Caki2 (cell line): ENCODE measurements around the gene TNRC18. TPM values are rescaled to one million over a fixed set of nuclear protein-coding genes. Genes with fewer than 3 reads are reported as not detected.
"Not testable (repeated sequence)": the region's sequence is repeated elsewhere in the genome, so short reads cannot be mapped to it uniquely, and the experiment has no call there.

Experiments used
- DNase-seq: peaks from one replicate; pipeline ENCODE4 v3.0.0-alpha.2; 2015; ENCODE audit warnings: low read depth
- in situ Hi-C: cut with HindIII; loops from 2 replicates; pipeline ENCODE4 v1.10.0; 2016; ENCODE audit warnings: low sequenced_read_pairs, low pct_unique_long_range_greater_than_20kb, mixed read lengths
- total RNA-seq: library from RNA; depleted of rRNA; stranded (reverse); fragments of >200 nt; shearing (Covaris generic); gene quantifications from 2 replicates; pipeline ENCODE4 v1.2.3, GENCODE V29; 2014; ENCODE audit warnings: low replicate concordance

The TNRC18 gene
- total RNA-seq, 1 experiment from 2014 or later = 23.3 TPM

- in situ Hi-C loops = no loop called here
- no peak for DNase-seq
Measured at GRCh38 chr7:5295039-5296014, 128.3 kb downstream of the TNRC18 start.

- in situ Hi-C loops = no loop called here
- no peak for DNase-seq
Measured at GRCh38 chr7:5294169-5294987, 129.3 kb downstream of the TNRC18 start.

- in situ Hi-C loops, DNase-seq: not testable (repeated sequence)
Measured at GRCh38 chr7:5291711-5292335, 131.8 kb downstream of the TNRC18 start.

- DNase-seq = no peak
- in situ Hi-C loops = no loop called here
Measured at GRCh38 chr7:5291301-5291700, 132.3 kb downstream of the TNRC18 start.

GRCh38 chr7:5289355-5289754 lies 134.3 kb downstream of the TNRC18 start:
- no peak for DNase-seq
- in situ Hi-C loops = no loop called here

GRCh38 chr7:5288560-5288959 lies 135.1 kb downstream of the TNRC18 start:
- in situ Hi-C loops, DNase-seq: not testable (repeated sequence)

- in situ Hi-C loops = no loop called here
- no peak for DNase-seq
Measured at GRCh38 chr7:5287802-5288201, 135.8 kb downstream of the TNRC18 start.

GRCh38 chr7:5287373-5287772 lies 136.3 kb downstream of the TNRC18 start:
- in situ Hi-C loops, DNase-seq: not testable (repeated sequence)

- in situ Hi-C loops = no loop called here
- DNase-seq = no peak
Measured at GRCh38 chr7:5286933-5287332, 136.7 kb downstream of the TNRC18 start.

- peak; percentile 77 for DNase-seq
Measured at GRCh38 chr7:5284304-5285281, 139.0 kb downstream of the TNRC18 start.

GRCh38 chr7:5283421-5284303 lies 140.0 kb downstream of the TNRC18 start:
- in situ Hi-C loops = no loop called here
- DNase-seq = no peak

More at GRCh38 chr7:5284304-5285281, 139.0 kb downstream of the TNRC18 start:
- in situ Hi-C loops = no loop called here

GRCh38 chr7:5282543-5283316 lies 140.9 kb downstream of the TNRC18 start, which contains the start of gene SLC29A4:
SLC29A4 (plus strand) TSS chr7:5282943; CDS start chr7:5287817, 4,874 bp downstream.
- in situ Hi-C loops = no loop called here
- DNase-seq = no peak

- in situ Hi-C loops, DNase-seq: not testable (repeated sequence)
Measured at GRCh38 chr7:5281598-5282500, 141.8 kb downstream of the TNRC18 start.

- DNase-seq = no peak
- in situ Hi-C loops = no loop called here
Measured at GRCh38 chr7:5279734-5280133, 143.9 kb downstream of the TNRC18 start.

- in situ Hi-C loops = no loop called here
- DNase-seq = no peak
Measured at GRCh38 chr7:5278766-5279165, 144.9 kb downstream of the TNRC18 start.
